Measurements from ENCODE around the gene AASS.
"Not testable (repeated sequence)": the region's sequence is repeated elsewhere in the genome, so short reads cannot be mapped to it uniquely, and the experiment has no call there.

AASS gene

GRCh38 chr7:122145937-122146645 lies 2.0 kb upstream of the AASS start:
- peaks cover 18% of the 10 kb centered on the region for H3K36me3 ChIP-seq (ENCODE audit: control insufficient read depth, insufficient read depth, low read length)
- peak overlapping the region; percentile 33; the same call in 1 of the 2 replicates for H3K9ac ChIP-seq (ENCODE audit: low read depth, low read length)
- H3K27me3 ChIP-seq (ENCODE audit: control insufficient read depth, insufficient read depth, low read length), result no peaks in the 10 kb centered on the region
- H3K4me3 ChIP-seq (ENCODE audit: low read depth, low read length), result peak overlapping the region; percentile 36; the same call in 1 of the 2 replicates
- H3K4me1 ChIP-seq (ENCODE audit: control insufficient read depth, insufficient read depth, low read length), result peaks cover 69% of the 10 kb centered on the region
- H3K27ac ChIP-seq (ENCODE audit: low read depth, low read length), result peak overlapping the region; percentile 73
- no peaks in the 10 kb centered on the region for H3K9me3 ChIP-seq (ENCODE audit: control insufficient read depth, insufficient read depth, low read length)

GRCh38 chr7:122143376-122143750 lies 686 bp downstream of the AASS start:
- Histone ChIP-seq H3K27me3 (ENCODE audit: control insufficient read depth, insufficient read depth, low read length) (no peaks in the 10 kb centered on the region), H3K9ac (ENCODE audit: low read depth, low read length) (peak overlapping the region; percentile 91), H3K9me3 (ENCODE audit: control insufficient read depth, insufficient read depth, low read length) (no peaks in the 10 kb centered on the region), H3K4me3 (ENCODE audit: low read depth, low read length) (peak overlapping the region; percentile 93), H3K4me1 (ENCODE audit: control insufficient read depth, insufficient read depth, low read length) (peaks cover 62% of the 10 kb centered on the region), H3K36me3 (ENCODE audit: control insufficient read depth, insufficient read depth, low read length) (peaks cover 38% of the 10 kb centered on the region), H3K27ac (ENCODE audit: low read depth, low read length) (peak overlapping the region; percentile 91)

GRCh38 chr7:122140918-122141317 lies 3.1 kb downstream of the AASS start:
- Histone ChIP-seq H3K4me3 (ENCODE audit: low read depth, low read length) (peak overlapping the region; percentile 93), H3K9me3 (ENCODE audit: control insufficient read depth, insufficient read depth, low read length) (no peaks in the 10 kb centered on the region), H3K9ac (ENCODE audit: low read depth, low read length) (peak overlapping the region; percentile 91; the same call in 1 of the 2 replicates), H3K27ac (ENCODE audit: low read depth, low read length) (no peak overlapping the region), H3K36me3 (ENCODE audit: control insufficient read depth, insufficient read depth, low read length) (peaks cover 62% of the 10 kb centered on the region), H3K27me3 (ENCODE audit: control insufficient read depth, insufficient read depth, low read length) (no peaks in the 10 kb centered on the region), H3K4me1 (ENCODE audit: control insufficient read depth, insufficient read depth, low read length) (peaks cover 63% of the 10 kb centered on the region)

GRCh38 chr7:122137251-122138077 lies 6.6 kb downstream of the AASS start:
- peak overlapping the region; percentile 42 for H3K4me3 ChIP-seq (ENCODE audit: low read depth, low read length)
- peaks cover 87% of the 10 kb centered on the region for H3K36me3 ChIP-seq (ENCODE audit: control insufficient read depth, insufficient read depth, low read length)
- H3K27ac ChIP-seq (ENCODE audit: low read depth, low read length), result peak overlapping the region; percentile 36
- no peaks in the 10 kb centered on the region for H3K27me3 ChIP-seq (ENCODE audit: control insufficient read depth, insufficient read depth, low read length)
- peak overlapping the region; percentile 25; the same call in 1 of the 2 replicates for H3K9ac ChIP-seq (ENCODE audit: low read depth, low read length)
- no peaks in the 10 kb centered on the region for H3K9me3 ChIP-seq (ENCODE audit: control insufficient read depth, insufficient read depth, low read length)
- peaks cover 64% of the 10 kb centered on the region for H3K4me1 ChIP-seq (ENCODE audit: control insufficient read depth, insufficient read depth, low read length)

- peaks cover 87% of the 10 kb centered on the region for H3K36me3 ChIP-seq (ENCODE audit: control insufficient read depth, insufficient read depth, low read length)
- no peaks in the 10 kb centered on the region for H3K27me3 ChIP-seq (ENCODE audit: control insufficient read depth, insufficient read depth, low read length)
- no peaks in the 10 kb centered on the region for H3K9me3 ChIP-seq (ENCODE audit: control insufficient read depth, insufficient read depth, low read length)
- peak overlapping the region; percentile 42 for H3K4me3 ChIP-seq (ENCODE audit: low read depth, low read length)
- no peak overlapping the region for H3K27ac ChIP-seq (ENCODE audit: low read depth, low read length)
- H3K4me1 ChIP-seq (ENCODE audit: control insufficient read depth, insufficient read depth, low read length), result peaks cover 62% of the 10 kb centered on the region
- no peak overlapping the region for H3K9ac ChIP-seq (ENCODE audit: low read depth, low read length)
Measured at GRCh38 chr7:122136639-122137245, 7.3 kb downstream of the AASS start.

- peaks cover 56% of the 10 kb centered on the region for H3K4me1 ChIP-seq (ENCODE audit: control insufficient read depth, insufficient read depth, low read length)
- H3K9ac ChIP-seq (ENCODE audit: low read depth, low read length), result no peak overlapping the region
- no peak overlapping the region for H3K27ac ChIP-seq (ENCODE audit: low read depth, low read length)
- H3K36me3 ChIP-seq (ENCODE audit: control insufficient read depth, insufficient read depth, low read length), result peaks cover 87% of the 10 kb centered on the region
- H3K27me3 ChIP-seq (ENCODE audit: control insufficient read depth, insufficient read depth, low read length), result no peaks in the 10 kb centered on the region
- no peaks in the 10 kb centered on the region for H3K9me3 ChIP-seq (ENCODE audit: control insufficient read depth, insufficient read depth, low read length)
- H3K4me3 ChIP-seq (ENCODE audit: low read depth, low read length), result no peak overlapping the region; the same call in 1 of the 2 replicates
Measured at GRCh38 chr7:122136078-122136477, 8.0 kb downstream of the AASS start.

- Histone ChIP-seq H3K4me3 (ENCODE audit: low read depth, low read length) (peak overlapping the region; percentile 15; the same call in 1 of the 2 replicates), H3K27me3 (ENCODE audit: control insufficient read depth, insufficient read depth, low read length) (no peaks in the 10 kb centered on the region), H3K27ac (ENCODE audit: low read depth, low read length) (no peak overlapping the region), H3K9me3 (ENCODE audit: control insufficient read depth, insufficient read depth, low read length) (no peaks in the 10 kb centered on the region), H3K36me3 (ENCODE audit: control insufficient read depth, insufficient read depth, low read length) (peaks cover 90% of the 10 kb centered on the region), H3K9ac (ENCODE audit: low read depth, low read length) (no peak overlapping the region), H3K4me1 (ENCODE audit: control insufficient read depth, insufficient read depth, low read length) (peaks cover 52% of the 10 kb centered on the region)
Measured at GRCh38 chr7:122135275-122135674, 8.8 kb downstream of the AASS start.

- not testable (repeated sequence) for H3K9me3 ChIP-seq (ENCODE audit: control insufficient read depth, insufficient read depth, low read length); H3K9ac ChIP-seq (ENCODE audit: low read depth, low read length); H3K27ac ChIP-seq (ENCODE audit: low read depth, low read length); H3K27me3 ChIP-seq (ENCODE audit: control insufficient read depth, insufficient read depth, low read length); H3K4me3 ChIP-seq (ENCODE audit: low read depth, low read length)
- peaks cover 50% of the 10 kb centered on the region for H3K4me1 ChIP-seq (ENCODE audit: control insufficient read depth, insufficient read depth, low read length)
- peaks cover 92% of the 10 kb centered on the region for H3K36me3 ChIP-seq (ENCODE audit: control insufficient read depth, insufficient read depth, low read length)
Measured at GRCh38 chr7:122134793-122135192, 9.3 kb downstream of the AASS start.

- Histone ChIP-seq H3K4me1 (ENCODE audit: control insufficient read depth, insufficient read depth, low read length) (peaks cover 39% of the 10 kb centered on the region), H3K4me3 (ENCODE audit: low read depth, low read length) (no peak overlapping the region), H3K9me3 (ENCODE audit: control insufficient read depth, insufficient read depth, low read length) (no peaks in the 10 kb centered on the region), H3K9ac (ENCODE audit: low read depth, low read length) (no peak overlapping the region), H3K27ac (ENCODE audit: low read depth, low read length) (no peak overlapping the region), H3K27me3 (ENCODE audit: control insufficient read depth, insufficient read depth, low read length) (no peaks in the 10 kb centered on the region), H3K36me3 (ENCODE audit: control insufficient read depth, insufficient read depth, low read length) (peaks cover 94% of the 10 kb centered on the region)
Measured at GRCh38 chr7:122133477-122133876, 10.6 kb downstream of the AASS start.

- Histone ChIP-seq H3K9me3 (ENCODE audit: control insufficient read depth, insufficient read depth, low read length) (no peaks in the 10 kb centered on the region), H3K9ac (ENCODE audit: low read depth, low read length) (no peak overlapping the region), H3K4me3 (ENCODE audit: low read depth, low read length) (no peak overlapping the region), H3K27me3 (ENCODE audit: control insufficient read depth, insufficient read depth, low read length) (no peaks in the 10 kb centered on the region), H3K4me1 (ENCODE audit: control insufficient read depth, insufficient read depth, low read length) (peaks cover 27% of the 10 kb centered on the region), H3K36me3 (ENCODE audit: control insufficient read depth, insufficient read depth, low read length) (peaks cover 95% of the 10 kb centered on the region), H3K27ac (ENCODE audit: low read depth, low read length) (no peak overlapping the region)
Measured at GRCh38 chr7:122132341-122132740, 11.7 kb downstream of the AASS start.

All from HUES48 (cell line).